Chondrocyte (in vitro differentiated cells): ENCODE data around the gene STUM. TPM values are rescaled to one million over a fixed set of nuclear protein-coding genes. Genes with fewer than 3 reads are reported as not detected.

Experiments
- DNase-seq: peaks from one replicate; pipeline ENCODE4 v3.0.0; 2021; ENCODE audit warnings: mixed read lengths, low spot score
- H3K27ac Mint-ChIP-seq: one replicate; pipeline ENCODE4 v1.8.0; 2021; ENCODE audit warnings: mild to moderate bottlenecking, moderate library complexity, mixed read lengths; ENCODE audit not compliant: unreplicated experiment
- H3K27me3 Mint-ChIP-seq: 2 replicates; pipeline ENCODE4 v1.8.0; 2021; ENCODE audit warnings: low read depth, mixed read lengths
- H3K36me3 Mint-ChIP-seq: 2 replicates; pipeline ENCODE4 v1.8.0; 2021; ENCODE audit warnings: low read depth, mixed read lengths
- H3K4me1 Mint-ChIP-seq: 2 replicates; pipeline ENCODE4 v1.8.0; 2021; ENCODE audit warnings: low read depth, mild to moderate bottlenecking, mixed read lengths
- H3K4me3 Mint-ChIP-seq: one replicate; pipeline ENCODE4 v1.8.0; 2021; ENCODE audit warnings: mild to moderate bottlenecking, moderate library complexity, mixed read lengths; ENCODE audit not compliant: unreplicated experiment
- H3K9me3 Mint-ChIP-seq: 2 replicates; pipeline ENCODE4 v1.8.0; 2021; ENCODE audit warnings: low read depth, mixed read lengths
- total RNA-seq: library from RNA; stranded (reverse); gene quantifications from 3 replicates; pipeline ENCODE4 v1.2.1, GENCODE V29; 2021
- TF ChIP-seq, protein P1 (sequence below): fragments of 200-600 bp; sonication (generic); IDR thresholded peaks from 2 replicates; pipeline ENCODE4 v1.5.0; 2021; ENCODE audit warnings: antibody characterized with exemption, mild to moderate bottlenecking, moderate library complexity

The STUM gene
- total RNA-seq, 1 donor from 2014 or later, result 0.27 TPM

DNA sequence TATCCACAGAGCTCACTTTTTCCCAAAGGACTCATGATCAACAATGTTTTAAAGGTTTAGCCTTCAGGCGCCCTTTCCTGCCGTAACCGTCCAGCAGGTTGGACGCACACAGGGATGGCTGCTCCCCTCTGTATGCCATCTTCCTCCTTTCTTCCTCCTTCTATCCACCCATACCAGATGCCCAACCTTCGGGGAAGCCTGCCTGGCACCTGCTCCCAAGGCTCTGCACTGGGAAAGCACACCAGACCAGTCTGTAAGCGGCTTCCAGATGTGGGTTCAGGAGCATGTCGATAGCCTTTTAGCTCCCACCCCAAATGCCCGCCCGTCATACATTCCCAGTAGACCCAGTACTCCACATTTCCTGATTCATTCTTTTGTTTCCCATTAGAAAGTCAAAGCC is 52.9 kb downstream of the STUM start:
- Mint-ChIP-seq H3K9me3 (peaks cover under 1% of the 10 kb centered on the region), H3K4me3 (no peak overlapping the region), H3K27me3 (peaks cover 8% of the 10 kb centered on the region), H3K27ac (no peak overlapping the region), H3K4me1 (peaks cover 32% of the 10 kb centered on the region), H3K36me3 (peaks cover 1% of the 10 kb centered on the region)
- TF ChIP-seq, protein P1, sequence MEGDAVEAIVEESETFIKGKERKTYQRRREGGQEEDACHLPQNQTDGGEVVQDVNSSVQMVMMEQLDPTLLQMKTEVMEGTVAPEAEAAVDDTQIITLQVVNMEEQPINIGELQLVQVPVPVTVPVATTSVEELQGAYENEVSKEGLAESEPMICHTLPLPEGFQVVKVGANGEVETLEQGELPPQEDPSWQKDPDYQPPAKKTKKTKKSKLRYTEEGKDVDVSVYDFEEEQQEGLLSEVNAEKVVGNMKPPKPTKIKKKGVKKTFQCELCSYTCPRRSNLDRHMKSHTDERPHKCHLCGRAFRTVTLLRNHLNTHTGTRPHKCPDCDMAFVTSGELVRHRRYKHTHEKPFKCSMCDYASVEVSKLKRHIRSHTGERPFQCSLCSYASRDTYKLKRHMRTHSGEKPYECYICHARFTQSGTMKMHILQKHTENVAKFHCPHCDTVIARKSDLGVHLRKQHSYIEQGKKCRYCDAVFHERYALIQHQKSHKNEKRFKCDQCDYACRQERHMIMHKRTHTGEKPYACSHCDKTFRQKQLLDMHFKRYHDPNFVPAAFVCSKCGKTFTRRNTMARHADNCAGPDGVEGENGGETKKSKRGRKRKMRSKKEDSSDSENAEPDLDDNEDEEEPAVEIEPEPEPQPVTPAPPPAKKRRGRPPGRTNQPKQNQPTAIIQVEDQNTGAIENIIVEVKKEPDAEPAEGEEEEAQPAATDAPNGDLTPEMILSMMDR, result no peak
- DNase-seq, result peak; percentile 43

GRCh38 chr1:226602186-226603021 is 53.8 kb downstream of the STUM start:
- DNase-seq, result peak; percentile 73

DNA sequence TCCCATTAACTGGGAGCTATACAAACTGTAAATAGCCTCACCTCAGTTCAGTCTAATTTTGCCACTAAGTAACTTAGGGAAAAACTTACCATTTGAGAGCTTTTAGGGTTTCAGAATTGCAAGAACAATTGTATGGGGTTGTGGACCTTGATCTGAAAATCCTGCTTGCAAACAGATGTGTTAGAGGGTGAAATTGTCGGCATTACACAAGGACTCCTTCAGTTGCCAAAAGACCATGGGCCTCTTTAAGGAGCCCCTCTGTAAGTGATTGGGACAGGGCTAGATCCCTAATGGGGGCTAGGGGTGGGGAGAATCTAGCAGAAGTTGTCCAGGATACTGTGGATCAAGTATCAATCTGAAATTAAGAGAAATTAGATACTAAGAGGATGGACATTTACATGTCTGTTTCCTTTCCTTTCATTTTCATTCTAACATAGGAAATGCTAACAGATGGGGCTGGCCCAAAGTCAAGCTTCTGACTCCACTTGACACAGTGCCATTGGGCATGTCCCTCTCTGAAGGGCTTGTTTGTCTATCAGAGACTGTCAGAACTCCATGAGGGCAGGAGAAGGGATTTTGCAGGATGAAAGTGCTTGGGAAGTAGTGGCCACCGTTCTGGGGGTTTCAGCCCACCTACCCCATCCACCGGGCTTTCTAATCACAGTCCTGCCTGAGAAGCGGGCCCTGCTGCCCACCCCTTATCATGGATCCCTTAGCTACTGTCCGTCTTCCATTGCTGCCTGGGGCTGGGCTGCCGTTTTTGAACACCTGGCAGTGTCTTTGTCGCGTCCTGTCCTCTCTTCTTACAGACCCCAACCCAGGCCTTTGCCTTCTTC is 54.7 kb downstream of the STUM start:
- Mint-ChIP-seq H3K27ac (peak overlapping the region; percentile 63), H3K27me3 (peaks cover 5% of the 10 kb centered on the region), H3K9me3 (no peaks in the 10 kb centered on the region), H3K36me3 (peaks cover 1% of the 10 kb centered on the region), H3K4me3 (no peak overlapping the region), H3K4me1 (peaks cover 32% of the 10 kb centered on the region)
- DNase-seq, result peak; percentile 65
- TF ChIP-seq, protein P1, result no peak

More at GRCh38 chr1:226602186-226603021, 53.8 kb downstream of the STUM start:
- TF ChIP-seq, protein P1, result no peak
- Mint-ChIP-seq H3K36me3 (peaks cover 1% of the 10 kb centered on the region), H3K9me3 (no peaks in the 10 kb centered on the region), H3K4me3 (no peak overlapping the region), H3K27me3 (peaks cover 8% of the 10 kb centered on the region), H3K27ac (peak overlapping the region; percentile 57), H3K4me1 (peaks cover 32% of the 10 kb centered on the region)

DNA sequence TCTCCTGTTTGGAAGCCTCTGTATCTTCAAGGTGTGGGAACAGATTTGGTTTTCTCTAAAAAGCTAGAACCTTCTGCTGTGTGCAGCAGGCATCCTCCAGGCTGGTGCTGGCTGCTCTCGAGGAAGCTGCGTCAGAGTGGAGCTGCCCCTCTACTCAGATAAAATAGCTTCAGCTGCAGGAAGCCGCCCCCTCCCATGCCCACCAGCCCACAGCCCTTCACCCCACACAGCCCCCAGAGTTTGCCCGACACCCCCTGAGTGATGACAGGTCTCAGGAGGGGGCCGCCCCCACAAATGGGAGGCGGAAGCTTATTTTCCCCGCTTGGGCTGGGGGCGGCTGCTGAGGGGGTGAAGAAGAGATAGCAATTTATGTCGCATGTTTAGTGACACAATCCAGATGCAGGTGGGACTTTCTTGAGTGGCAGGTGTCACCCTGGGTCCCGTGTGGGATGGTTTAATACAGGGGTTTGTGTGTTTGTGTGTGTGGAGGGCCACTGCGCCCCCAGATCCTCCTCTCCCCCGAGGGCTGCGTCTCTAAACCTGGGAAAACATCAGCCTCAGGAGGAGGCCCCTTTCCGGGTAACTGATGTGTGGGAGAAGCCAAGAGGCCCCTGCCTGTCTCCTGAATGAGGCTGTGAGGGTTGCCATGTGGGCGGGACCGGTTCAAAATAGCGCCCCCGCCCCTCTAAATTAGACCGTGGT is 55.4 kb downstream of the STUM start:
- Mint-ChIP-seq H3K27ac (no peak overlapping the region), H3K36me3 (no peaks in the 10 kb centered on the region), H3K27me3 (peaks cover under 1% of the 10 kb centered on the region), H3K4me1 (peaks cover 32% of the 10 kb centered on the region), H3K9me3 (no peaks in the 10 kb centered on the region), H3K4me3 (no peak overlapping the region)
- DNase-seq, result peak; percentile 54
- TF ChIP-seq, protein P1, result no peak
